ENCODE measurements around the gene KIAA0753. TPM values are rescaled to one million over a fixed set of nuclear protein-coding genes. Genes with fewer than 3 reads are reported as not detected.

Gene KIAA0753
- total and polyA plus RNA-seq, 7 donors: 3.6 to 18.3 (median 14.1) TPM

DNA sequence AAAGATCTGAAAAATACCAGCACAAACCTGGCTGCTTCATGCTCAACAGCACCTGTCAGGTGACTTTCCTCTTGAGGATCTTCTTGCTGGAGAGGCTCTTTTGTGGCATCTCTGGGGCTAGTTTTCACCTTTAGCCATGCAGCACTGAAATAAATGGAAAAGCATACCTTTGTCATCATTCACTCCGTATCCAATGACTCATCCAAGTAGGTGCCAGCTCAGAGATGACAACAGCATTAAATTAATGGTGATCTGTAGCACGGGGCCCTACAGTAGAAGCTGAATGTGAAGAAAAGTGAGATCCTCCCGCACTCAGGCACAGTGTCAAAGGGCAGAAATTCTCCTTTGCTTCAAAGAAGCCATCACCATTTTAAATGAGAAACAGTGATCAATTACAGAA lies 32.2 kb downstream of the KIAA0753 start:
- Histone ChIP-seq H3K27me3 (no peaks in the 10 kb centered on the region), H3K36me3 (peaks cover 0 to 78% (median 28%) of the 10 kb centered on the region in 4 donors), H3K4me1 (no peaks in the 10 kb centered on the region), H3K4me3 (no peak overlapping the region), H3K9me3 (no peaks in the 10 kb centered on the region), H3K27ac (no peak overlapping the region)
- 90 to 95% methylated on average over 3 of the region's 3 CpGs for WGBS, 2 donors
- intact Hi-C loops (cut with DNase I): no loop called here
- TF ChIP-seq POLR2AphosphoS5 (IDR thresholded peaks at IDR 0.05) (no peak), POLR2A (IDR thresholded peaks at IDR 0.05) (no peak), EP300 (IDR thresholded peaks at IDR 0.05) (no peak)
- TF ChIP-seq, protein P1, sequence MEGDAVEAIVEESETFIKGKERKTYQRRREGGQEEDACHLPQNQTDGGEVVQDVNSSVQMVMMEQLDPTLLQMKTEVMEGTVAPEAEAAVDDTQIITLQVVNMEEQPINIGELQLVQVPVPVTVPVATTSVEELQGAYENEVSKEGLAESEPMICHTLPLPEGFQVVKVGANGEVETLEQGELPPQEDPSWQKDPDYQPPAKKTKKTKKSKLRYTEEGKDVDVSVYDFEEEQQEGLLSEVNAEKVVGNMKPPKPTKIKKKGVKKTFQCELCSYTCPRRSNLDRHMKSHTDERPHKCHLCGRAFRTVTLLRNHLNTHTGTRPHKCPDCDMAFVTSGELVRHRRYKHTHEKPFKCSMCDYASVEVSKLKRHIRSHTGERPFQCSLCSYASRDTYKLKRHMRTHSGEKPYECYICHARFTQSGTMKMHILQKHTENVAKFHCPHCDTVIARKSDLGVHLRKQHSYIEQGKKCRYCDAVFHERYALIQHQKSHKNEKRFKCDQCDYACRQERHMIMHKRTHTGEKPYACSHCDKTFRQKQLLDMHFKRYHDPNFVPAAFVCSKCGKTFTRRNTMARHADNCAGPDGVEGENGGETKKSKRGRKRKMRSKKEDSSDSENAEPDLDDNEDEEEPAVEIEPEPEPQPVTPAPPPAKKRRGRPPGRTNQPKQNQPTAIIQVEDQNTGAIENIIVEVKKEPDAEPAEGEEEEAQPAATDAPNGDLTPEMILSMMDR (IDR thresholded peaks at IDR 0.05): no peak
- no peak for DNase-seq

DNA sequence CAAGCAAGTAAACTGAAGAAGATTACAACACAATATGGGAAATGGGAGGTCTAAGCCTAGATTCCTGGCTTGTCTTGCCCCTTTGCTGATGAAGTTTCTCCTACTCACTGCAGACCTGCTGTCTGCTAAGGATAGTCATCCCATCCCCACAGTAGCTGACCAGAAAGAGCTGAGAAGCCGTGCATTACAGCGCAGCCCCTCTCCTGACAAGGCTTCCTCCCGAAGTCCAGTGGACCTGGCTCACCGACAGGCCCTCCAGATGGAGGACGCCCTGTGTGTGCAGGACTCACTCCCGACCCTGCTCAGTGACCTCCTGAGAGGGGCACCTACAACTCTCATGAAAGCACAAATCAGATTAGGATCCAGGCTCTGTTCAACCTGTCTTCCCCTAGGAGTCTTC lies 35.4 kb downstream of the KIAA0753 start:
- 95% methylated on average over 6 of the region's 6 CpGs for WGBS, 2 donors
- TF ChIP-seq POLR2AphosphoS5 (IDR thresholded peaks at IDR 0.05) (no peak), POLR2A (IDR thresholded peaks at IDR 0.05) (no peak), EP300 (IDR thresholded peaks at IDR 0.05) (no peak)
- TF ChIP-seq, protein P1 (IDR thresholded peaks at IDR 0.05): no peak
- DNase-seq: no peak
- intact Hi-C loops (cut with DNase I): no loop called here
- H3K4me1 ChIP-seq: no peaks in the 10 kb centered on the region
- no peaks in the 10 kb centered on the region for H3K9me3 ChIP-seq
- H3K36me3 ChIP-seq: peaks cover 0 to 58% (median 30%) of the 10 kb centered on the region in 4 donors
- no peaks in the 10 kb centered on the region for H3K27me3 ChIP-seq
- H3K27ac ChIP-seq: no peak overlapping the region
- H3K4me3 ChIP-seq: no peak overlapping the region

DNA sequence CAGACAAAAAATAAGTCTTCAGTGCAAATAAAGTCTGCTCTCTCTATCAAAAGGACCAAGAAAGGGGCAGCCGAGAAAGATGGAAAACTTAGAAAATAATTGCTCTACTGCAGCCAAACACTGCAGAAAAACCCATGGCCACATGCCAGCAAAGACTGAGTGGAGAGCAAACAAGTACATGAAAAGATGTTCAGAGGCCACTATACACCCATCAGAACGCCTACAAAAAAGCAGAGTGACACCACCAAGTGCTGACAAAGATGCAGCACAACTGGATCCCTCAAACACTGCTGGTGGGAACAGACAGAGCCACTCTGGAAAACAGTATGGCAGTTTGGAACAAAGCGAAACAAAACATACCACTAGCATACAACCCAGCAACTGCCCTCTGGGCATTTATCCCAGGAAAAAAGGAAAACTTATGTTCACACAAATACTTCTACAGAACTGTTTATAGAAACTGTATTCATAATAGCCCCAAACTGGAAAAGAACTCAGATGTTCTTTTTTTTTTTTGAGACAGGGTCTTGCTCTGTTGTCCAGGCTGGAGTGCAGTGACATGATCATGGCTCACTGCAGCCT lies 36.7 kb downstream of the KIAA0753 start:
- Histone ChIP-seq H3K27ac (peak overlapping the region in 1 of 4 donors; percentile 25), H3K27me3 (no peaks in the 10 kb centered on the region), H3K36me3 (peaks cover 0 to 57% (median 21%) of the 10 kb centered on the region in 4 donors), H3K4me1 (peaks cover 0 to 12% (median under 1%) of the 10 kb centered on the region in 4 donors), H3K9me3 (no peaks in the 10 kb centered on the region), H3K4me3 (no peak overlapping the region)
- DNase-seq: no peak
- WGBS, 2 donors: 72 to 75% methylated on average over 3 of the region's 3 CpGs
- intact Hi-C loops (cut with DNase I): no loop called here
- TF ChIP-seq POLR2AphosphoS5 (IDR thresholded peaks at IDR 0.05) (no peak), POLR2A (IDR thresholded peaks at IDR 0.05) (no peak), EP300 (IDR thresholded peaks at IDR 0.05) (no peak)
- TF ChIP-seq, protein P1 (IDR thresholded peaks at IDR 0.05): no peak

DNA sequence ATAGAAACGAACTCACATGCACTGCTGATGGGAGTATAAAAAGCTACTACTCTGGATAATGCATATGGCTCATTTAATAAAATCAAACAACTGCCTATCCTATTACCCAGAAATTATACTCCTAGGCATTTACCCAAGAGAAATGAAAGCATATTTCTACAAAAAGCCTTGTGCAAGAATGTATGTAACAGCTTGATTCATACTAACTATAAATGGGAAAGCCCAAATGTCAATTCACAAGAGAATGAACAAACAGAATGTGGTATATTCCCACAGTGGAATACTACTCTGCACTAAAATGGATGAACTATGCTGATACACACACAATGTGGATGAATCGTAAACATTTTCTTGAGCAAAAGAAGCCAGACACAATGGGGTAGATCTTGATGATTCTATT lies 38.4 kb downstream of the KIAA0753 start:
- 92 to 94% methylated on average over 2 of the region's 2 CpGs for WGBS, 2 donors
- no peak for DNase-seq
- intact Hi-C loops (cut with DNase I): no loop called here
- peaks cover 0 to 14% (median 7%) of the 10 kb centered on the region in 4 donors for H3K4me1 ChIP-seq
- H3K27ac ChIP-seq: no peak overlapping the region
- H3K36me3 ChIP-seq: peaks cover 0 to 57% (median 9%) of the 10 kb centered on the region in 4 donors
- TF ChIP-seq, protein P1 (IDR thresholded peaks at IDR 0.05): no peak
- TF ChIP-seq EP300 (IDR thresholded peaks at IDR 0.05): no peak
- no peak for TF ChIP-seq POLR2A (IDR thresholded peaks at IDR 0.05)
- no peak for TF ChIP-seq POLR2AphosphoS5 (IDR thresholded peaks at IDR 0.05)
- H3K4me3 ChIP-seq: no peak overlapping the region
- H3K9me3 ChIP-seq: no peaks in the 10 kb centered on the region
- H3K27me3 ChIP-seq: no peaks in the 10 kb centered on the region

DNA sequence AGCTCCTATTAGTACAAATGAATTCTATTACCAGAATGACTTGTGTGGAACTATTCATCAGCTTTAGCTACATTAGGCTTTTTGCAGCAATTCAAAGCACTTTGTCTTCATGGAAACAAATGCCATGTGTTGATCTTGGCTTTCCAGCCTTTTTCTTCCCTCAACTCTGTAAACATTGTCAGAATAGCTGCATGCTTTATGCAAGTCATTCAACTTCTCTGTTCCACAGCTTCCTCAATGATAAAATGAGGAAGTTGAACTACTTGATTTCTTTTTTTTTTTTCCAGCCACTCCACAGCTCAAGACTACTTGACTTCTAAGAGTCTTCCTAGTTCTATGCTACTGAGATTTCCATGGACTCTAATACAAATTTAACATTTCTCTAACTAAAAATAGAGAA lies 41.1 kb downstream of the KIAA0753 start:
- TF ChIP-seq POLR2AphosphoS5 (IDR thresholded peaks at IDR 0.05) (no peak), EP300 (IDR thresholded peaks at IDR 0.05) (no peak), POLR2A (IDR thresholded peaks at IDR 0.05) (no peak)
- TF ChIP-seq, protein P1 (IDR thresholded peaks at IDR 0.05): no peak
- no peaks in the 10 kb centered on the region for H3K27me3 ChIP-seq
- H3K4me3 ChIP-seq: no peak overlapping the region
- DNase-seq: no peak
- no peaks in the 10 kb centered on the region for H3K9me3 ChIP-seq
- H3K27ac ChIP-seq: peak overlapping the region in 1 of 4 donors; percentile 34
- peaks cover 0 to 14% (median 7%) of the 10 kb centered on the region in 4 donors for H3K4me1 ChIP-seq
- peaks cover 0 to 63% (median 19%) of the 10 kb centered on the region in 4 donors for H3K36me3 ChIP-seq
- intact Hi-C loops (cut with DNase I): no loop called here

Measured in sigmoid colon (tissue), 7 donors.